ENCODE results near the gene ELMOD1. TPM values are rescaled to one million over a fixed set of nuclear protein-coding genes. Genes with fewer than 3 reads are reported as not detected.

The ELMOD1 gene
- total RNA-seq (under 1 TPM in 4 of 7 donors, not detected in 3; 0.18 to 0.69 (median 0.24) TPM), polyA plus RNA-seq (under 1 TPM; 0.17 to 0.38 TPM)
- long read RNA-seq, donor 1: 0 reads
- long read RNA-seq, donor 2, partial matches to known transcripts: 0 of 1 reads
- long read RNA-seq, donor 2, other reads (novel, unspliced or antisense): 0 of 1 reads
- long read RNA-seq, donor 3, partial matches to known transcripts: 0 of 1 reads
- long read RNA-seq, donor 3, other reads (novel, unspliced or antisense): 0 of 1 reads

- Histone ChIP-seq H3K36me3 (no peaks in the 10 kb centered on the region), H3K9me3 (no peaks in the 10 kb centered on the region), H3K4me3 (peak within 1 kb of the TSS; percentile 41), H3K27me3 (no peaks in the 10 kb centered on the region), H3K27ac (no peak within 1 kb of the TSS), H3K4me1 (ENCODE audit: insufficient read depth) (peaks cover 6% of the 10 kb centered on the region)
- intact Hi-C loops (cut with DNase I): no loop called here
- TF ChIP-seq, protein P1, sequence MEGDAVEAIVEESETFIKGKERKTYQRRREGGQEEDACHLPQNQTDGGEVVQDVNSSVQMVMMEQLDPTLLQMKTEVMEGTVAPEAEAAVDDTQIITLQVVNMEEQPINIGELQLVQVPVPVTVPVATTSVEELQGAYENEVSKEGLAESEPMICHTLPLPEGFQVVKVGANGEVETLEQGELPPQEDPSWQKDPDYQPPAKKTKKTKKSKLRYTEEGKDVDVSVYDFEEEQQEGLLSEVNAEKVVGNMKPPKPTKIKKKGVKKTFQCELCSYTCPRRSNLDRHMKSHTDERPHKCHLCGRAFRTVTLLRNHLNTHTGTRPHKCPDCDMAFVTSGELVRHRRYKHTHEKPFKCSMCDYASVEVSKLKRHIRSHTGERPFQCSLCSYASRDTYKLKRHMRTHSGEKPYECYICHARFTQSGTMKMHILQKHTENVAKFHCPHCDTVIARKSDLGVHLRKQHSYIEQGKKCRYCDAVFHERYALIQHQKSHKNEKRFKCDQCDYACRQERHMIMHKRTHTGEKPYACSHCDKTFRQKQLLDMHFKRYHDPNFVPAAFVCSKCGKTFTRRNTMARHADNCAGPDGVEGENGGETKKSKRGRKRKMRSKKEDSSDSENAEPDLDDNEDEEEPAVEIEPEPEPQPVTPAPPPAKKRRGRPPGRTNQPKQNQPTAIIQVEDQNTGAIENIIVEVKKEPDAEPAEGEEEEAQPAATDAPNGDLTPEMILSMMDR (IDR thresholded peaks at IDR 0.05): no peak
- TF ChIP-seq POLR2A (IDR thresholded peaks at IDR 0.05) (no peak), EP300 (IDR thresholded peaks at IDR 0.05) (no peak)
- WGBS, 3 donors: 0 to 2% (median 1%) methylated on average over 34 to 74 of the region's 74 CpGs
- DNase-seq: peak; percentile 17 to 50 (median 30)
Observed at GRCh38 chr11:107590460-107591377, at the start of gene ELMOD1. TSS of gene ELMOD1 (plus strand) at chr11:107591147. CDS start at chr11:107618190, 27,043 bp downstream.

GRCh38 chr11:107545101-107545514 is 45.8 kb upstream of the ELMOD1 start:
- H3K27me3 ChIP-seq: no peaks in the 10 kb centered on the region
- H3K9me3 ChIP-seq: no peaks in the 10 kb centered on the region
- TF ChIP-seq, protein P1 (IDR thresholded peaks at IDR 0.05): no peak
- no peak for TF ChIP-seq EP300 (IDR thresholded peaks at IDR 0.05)
- TF ChIP-seq POLR2A (IDR thresholded peaks at IDR 0.05): no peak
- 5 to 34% (median 7%) methylated on average over 1 of the region's 1 CpG for WGBS, 3 donors
- DNase-seq: no peak
- no peak overlapping the region for H3K27ac ChIP-seq
- no peaks in the 10 kb centered on the region for H3K36me3 ChIP-seq
- intact Hi-C loops (cut with DNase I): no loop called here
- peaks cover 2% of the 10 kb centered on the region for H3K4me1 ChIP-seq (ENCODE audit: insufficient read depth)
- H3K4me3 ChIP-seq: no peak overlapping the region

GRCh38 chr11:107547961-107548360 is 43.0 kb upstream of the ELMOD1 start:
- peaks cover 2% of the 10 kb centered on the region for H3K4me1 ChIP-seq (ENCODE audit: insufficient read depth)
- H3K4me3 ChIP-seq: no peak overlapping the region
- TF ChIP-seq POLR2A (IDR thresholded peaks at IDR 0.05): no peak
- TF ChIP-seq, protein P1 (IDR thresholded peaks at IDR 0.05): no peak
- TF ChIP-seq EP300 (IDR thresholded peaks at IDR 0.05): no peak
- DNase-seq: no peak
- no peaks in the 10 kb centered on the region for H3K27me3 ChIP-seq
- no peaks in the 10 kb centered on the region for H3K9me3 ChIP-seq
- H3K27ac ChIP-seq: no peak overlapping the region
- WGBS, 3 donors: 69 to 77% (median 77%) methylated on average over 4 of the region's 4 CpGs
- no peaks in the 10 kb centered on the region for H3K36me3 ChIP-seq
- intact Hi-C loops (cut with DNase I): no loop called here

DNA sequence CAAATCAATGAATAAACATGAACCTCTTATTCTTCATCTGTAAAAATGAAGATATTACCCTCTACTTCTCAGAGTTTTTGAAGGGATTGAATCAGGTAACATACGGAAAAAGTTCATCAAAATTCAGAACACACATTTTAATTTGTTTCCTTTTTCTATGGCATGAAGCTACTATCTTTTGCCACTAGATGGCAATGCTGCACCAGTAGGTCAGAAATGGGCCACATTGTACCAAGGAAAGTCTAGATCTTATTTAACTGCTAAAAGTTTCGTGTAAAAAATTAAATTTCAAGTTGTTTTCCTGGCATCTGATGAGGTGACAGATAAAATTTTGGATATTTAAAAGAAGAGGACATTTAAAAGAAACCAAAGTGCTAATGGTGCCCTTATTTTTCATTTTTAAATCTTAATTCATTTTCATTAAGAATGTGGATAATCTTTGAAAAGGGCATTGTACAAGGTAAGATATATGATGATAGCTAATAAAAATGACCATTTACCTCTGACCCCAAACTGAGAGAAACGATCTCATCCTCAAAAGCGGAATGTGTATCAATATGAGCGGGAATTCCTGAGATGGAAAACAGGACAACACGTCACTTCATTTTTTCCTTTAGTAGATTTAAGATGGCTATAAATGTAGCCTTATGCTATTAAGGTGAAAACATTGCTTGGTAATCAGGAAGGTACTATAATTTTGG is 41.5 kb upstream of the ELMOD1 start:
- Histone ChIP-seq H3K4me1 (ENCODE audit: insufficient read depth) (peaks cover 2% of the 10 kb centered on the region), H3K27ac (no peak overlapping the region), H3K36me3 (no peaks in the 10 kb centered on the region), H3K27me3 (no peaks in the 10 kb centered on the region), H3K4me3 (no peak overlapping the region), H3K9me3 (no peaks in the 10 kb centered on the region)
- no peak for DNase-seq
- intact Hi-C loops (cut with DNase I): no loop called here
- TF ChIP-seq, protein P1 (IDR thresholded peaks at IDR 0.05): peak; percentile 58 to 63 (median 62)
- TF ChIP-seq EP300 (IDR thresholded peaks at IDR 0.05) (no peak), POLR2A (IDR thresholded peaks at IDR 0.05) (no peak)
- WGBS, 3 donors: 66 to 68% (median 67%) methylated on average over 6 of the region's 6 CpGs

Data from ovary (tissue), 10 donors.